ENCODE results near the gene FAM47E. TPM values are rescaled to one million over a fixed set of nuclear protein-coding genes. Genes with fewer than 3 reads are reported as not detected.

The FAM47E gene
- total and polyA plus RNA-seq, 2 of the 8 experiments (the other 6 are each of a cell fraction or from before 2014, with no cell fraction given): 1.3 to 1.4 TPM

DNA sequence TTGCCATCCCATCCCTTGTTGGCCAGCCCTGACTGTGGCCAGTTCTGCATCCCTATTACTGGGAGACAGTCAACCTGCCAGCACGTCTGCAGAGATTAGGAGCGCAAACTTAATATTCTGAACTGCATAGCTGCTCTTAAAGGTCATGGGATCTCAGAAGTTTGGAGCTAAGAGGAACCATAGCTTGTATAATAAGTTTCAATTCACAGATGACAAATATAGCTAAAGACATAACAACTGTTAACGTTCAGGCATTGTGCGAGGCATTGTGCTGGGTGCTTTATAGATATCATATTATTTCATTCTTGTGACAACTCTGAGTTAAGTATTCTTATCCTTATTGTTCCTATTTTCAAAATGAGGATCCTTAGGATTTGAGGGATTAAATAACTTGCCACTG, 41.6 kb upstream of the FAM47E start:
- Histone ChIP-seq H2BK15ac (ENCODE audit: low read length) (no peak overlapping the region), H3K9ac (replicated peaks in 1 of 4; ENCODE audit: extremely low read depth in 1 of 4, low read depth in 3 of 4, low read length in 3 of 4) (no peak overlapping the region), H4K91ac (replicated peaks; ENCODE audit: insufficient read length, low read length) (no peak overlapping the region), H3K9me3 (ENCODE audit: insufficient read depth in 2 of 2, low read depth in 1 of 2, low read length in 1 of 2) (no peaks in the 10 kb centered on the region), H3K56ac (replicated peaks; ENCODE audit: insufficient read length, low read depth, low read length) (no peak overlapping the region), H3K27ac (ENCODE audit: low read depth, low read length) (no peak overlapping the region), H3K79me1 (ENCODE audit: low read depth, low read length) (peaks cover 2% of the 10 kb centered on the region; the same call in 1 of the 2 replicates), H3K4me2 (ENCODE audit: insufficient read depth in 1 of 2, low read depth in 2 of 2, low read length in 2 of 2) (no peak overlapping the region), H4K5ac (ENCODE audit: insufficient read length, low read depth, low read length) (no peak overlapping the region), H2AFZ (ENCODE audit: low read length) (no peak overlapping the region), H2AK5ac (ENCODE audit: low read depth, low read length) (no peak overlapping the region), H2BK120ac (replicated peaks; ENCODE audit: low read depth, low read length) (no peak overlapping the region), H3K79me2 (ENCODE audit: control insufficient read depth in 1 of 2, insufficient read depth in 2 of 2, low read length in 2 of 2) (peaks cover 0 to 36% of the 10 kb centered on the region in 2 experiments; a peak in 3 of 4 replicates), H3K18ac (ENCODE audit: extremely low read depth, low read length) (no peak overlapping the region), H2BK20ac (ENCODE audit: low read length) (no peak overlapping the region), H4K8ac (ENCODE audit: extremely low read depth, insufficient read depth, low read length) (no peak overlapping the region), H2BK12ac (ENCODE audit: low read depth, low read length) (no peak overlapping the region), H3K4me1 (replicated peaks in 1 of 4; ENCODE audit: control insufficient read depth in 3 of 4, insufficient read depth in 4 of 4, low read length in 3 of 4) (peaks cover 4 to 13% (median 6%) of the 10 kb centered on the region in 4 experiments), H3K36me3 (ENCODE audit: control insufficient read depth in 2 of 4, insufficient read depth in 4 of 4, low read length in 3 of 4) (no peaks in the 10 kb centered on the region), H3K4ac (replicated peaks; ENCODE audit: insufficient read length, low read depth, low read length) (no peak overlapping the region), H3K4me3 (ENCODE audit: extremely low read depth in 1 of 4, insufficient read depth in 2 of 4, low read depth in 3 of 4, low read length in 4 of 4) (no peak overlapping the region), H3K27me3 (replicated peaks in 1 of 4; ENCODE audit: control insufficient read depth in 3 of 4, extremely low read depth in 1 of 4, insufficient read depth in 3 of 4, low read length in 3 of 4) (no peaks in the 10 kb centered on the region), H2BK5ac (ENCODE audit: low read depth, low read length) (no peak overlapping the region), H3K23me2 (ENCODE audit: low read depth, low read length) (peaks cover 11% of the 10 kb centered on the region), H3K23ac (ENCODE audit: insufficient read length) (no peak overlapping the region), H4K20me1 (replicated peaks in 1 of 2; ENCODE audit: control insufficient read depth in 1 of 2, insufficient read depth in 2 of 2, low read length in 2 of 2) (peaks cover 0 to 4% of the 10 kb centered on the region in 2 experiments), H3K14ac (ENCODE audit: insufficient read length) (no peak overlapping the region)
- DNase-seq (ENCODE audit: low read depth in 1 of 2, low spot score in 2 of 2) (no peak), FAIRE-seq (no peak)
- CTCF ChIA-PET (ENCODE audit: partially characterized antibody): interaction anchor here (1.0 to 3.4 kb wide), 5 partner anchors 11 to 168 kb away, joined by 3 to 14 read pairs (median 8); no protein-coding TSS in a partner anchor
- 85% methylated on average over 4 of the region's 4 CpGs; no CpG with 5 or more reads in 1 of the 2 experiments for WGBS, 2 experiments (ENCODE audit: extremely low coverage in 1 of 2, insufficient coverage in 1 of 2, insufficient read length in 1 of 2, insufficient replicate concordance in 2 of 2, low coverage in 1 of 2, low lambda C conversion rate in 2 of 2, missing lambda C conversion rate in 1 of 2)
- TF ChIP-seq GABPA (IDR thresholded peaks at IDR 0.05; ENCODE audit: borderline replicate concordance, insufficient read depth, low read length) (no peak), CBX8 (IDR thresholded peaks at IDR 0.05; ENCODE audit: borderline replicate concordance, low read depth, low read length) (no peak), CTBP2 (IDR thresholded peaks at IDR 0.05; ENCODE audit: borderline replicate concordance, insufficient read depth, insufficient read length, low read length) (no peak), SP2 (IDR thresholded peaks at IDR 0.05; ENCODE audit: low read length) (no peak)
- POLR2A ChIA-PET (ENCODE audit: partially characterized antibody): no interaction called here

Data from H1 (cell line).